Gastrocnemius medialis (tissue), 4 donors: ENCODE results near the gene CNTN4. TPM values are rescaled to one million over a fixed set of nuclear protein-coding genes. Genes with fewer than 3 reads are reported as not detected.

Experiments used
- ATAC-seq, 2 donors: fragments of 150-250 bp; one replicate each; pipeline ENCODE4 v1.9.1; 2016
- DNase-seq, 2 donors: peaks; one replicate each; pipeline ENCODE4 v3.0.0-alpha.2; 2019
- H3K27ac ChIP-seq, 4 donors: fragments of 200-600 bp; sonication (generic); 1 replicate in 1 of 4; 2 replicates in 3 of 4; pipeline ENCODE4 v1.5.1; 2016 to 2018; ENCODE audit warnings: mild to moderate bottlenecking in 2 of 4, moderate library complexity in 1 of 4
- H3K27me3 ChIP-seq, 3 donors: fragments of 200-600 bp; sonication (generic) in 2 of 3; 1 replicate in 1 of 3; 2 replicates in 2 of 3; pipeline versions ENCODE4 v1.5.1 to v1.6.0; 2016 to 2019; ENCODE audit warnings: mild to moderate bottlenecking in 1 of 3, moderate library complexity in 1 of 3
- H3K36me3 ChIP-seq, 2 donors: fragments of 200-600 bp; sonication (generic) in 1 of 2; one replicate each; pipeline ENCODE4 v1.5.1; 2017 to 2018
- H3K4me1 ChIP-seq, 2 donors: fragments of 200-600 bp; sonication (generic) in 1 of 2; one replicate each; pipeline ENCODE4 v1.5.1; 2016 to 2017; ENCODE audit warnings: mild to moderate bottlenecking in 2 of 2
- H3K4me3 ChIP-seq, 4 donors: fragments of 200-600 bp; sonication (generic) in 3 of 4; 1 replicate in 1 of 4; 2 replicates in 3 of 4; pipeline ENCODE4 v1.5.1; 2016 to 2019; ENCODE audit warnings: mild to moderate bottlenecking in 2 of 4
- H3K9me3 ChIP-seq, 3 donors: fragments of 200-600 bp; sonication (generic) in 2 of 3; 1 replicate in 1 of 3; 2 replicates in 2 of 3; pipeline ENCODE4 v1.5.1; 2016 to 2019
- POLR2A ChIP-seq, 2 donors: fragments of 450-650 bp; IDR thresholded peaks; one replicate each; pipeline ENCODE4 v1.6.1; 2017; ENCODE audit warnings: antibody characterized with exemption in 2 of 2, mild to moderate bottlenecking in 2 of 2, moderate library complexity in 2 of 2
- in situ Hi-C, 4 donors: fragments of 200-750 bp; cut with MboI; loops; one replicate each; pipeline versions ENCODE4 v1.15.0 to v1.8.0; 2017; ENCODE audit warnings: low sequenced_read_pairs in 4 of 4
- intact Hi-C: fragments of 100-400 bp; cut with DNase I; formaldehyde crosslinking; loops from one replicate; pipeline ENCODE4 v1.15.1; 2023; ENCODE audit warnings: low total_unique reads
- total RNA-seq, 4 donors: library from RNA; depleted of rRNA; stranded (reverse); fragments of >200 nt; gene quantifications; one replicate each; pipeline versions ENCODE4 v1.1.0 to v1.2.3, GENCODE V29; 2016
- TF ChIP-seq, protein P1 (sequence below), 5 experiments: fragments of 450-650 bp in 3 of 5; fragments of 200-600 bp in 2 of 5; sonication (generic) in 2 of 5; IDR thresholded peaks in 4 of 5; conservative IDR thresholded peaks in 1 of 5; 1 replicate in 4 of 5; 2 replicates in 1 of 5; pipeline ENCODE4 v1.5.1; 2016 to 2019; ENCODE audit warnings: antibody characterized with exemption in 5 of 5, mild to moderate bottlenecking in 3 of 5, moderate library complexity in 3 of 5

The CNTN4 gene
- total RNA-seq, 4 donors from 2014 or later = 0.51 to 1.9 (median 1.4) TPM

DNA sequence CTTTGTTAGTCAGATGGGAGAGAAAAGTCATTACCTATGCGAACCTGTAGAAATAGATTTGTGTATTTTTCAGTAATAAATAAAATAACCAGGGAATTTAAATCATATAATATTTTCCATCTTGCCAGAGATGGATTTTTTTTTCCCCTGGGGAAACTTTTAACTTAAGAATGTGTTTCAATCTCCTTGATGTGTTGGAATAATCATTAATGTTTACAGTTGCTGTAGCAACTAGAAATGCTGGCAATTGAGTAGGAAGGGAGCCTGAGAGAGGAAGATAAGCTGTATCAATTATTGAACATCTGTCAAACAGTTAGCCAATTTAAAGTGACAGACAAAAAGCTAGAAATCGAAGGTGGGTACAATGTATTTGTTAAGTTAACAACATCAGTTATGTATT is 752.0 kb downstream of the CNTN4 start:
- no peak for DNase-seq
- no peak for ATAC-seq
- intact Hi-C loops = no loop called here
- Histone ChIP-seq H3K36me3 (no peaks in the 10 kb centered on the region), H3K4me3 (no peak overlapping the region), H3K4me1 (no peaks in the 10 kb centered on the region), H3K27me3 (no peaks in the 10 kb centered on the region), H3K27ac (no peak overlapping the region), H3K9me3 (no peaks in the 10 kb centered on the region)
- TF ChIP-seq, protein P1, sequence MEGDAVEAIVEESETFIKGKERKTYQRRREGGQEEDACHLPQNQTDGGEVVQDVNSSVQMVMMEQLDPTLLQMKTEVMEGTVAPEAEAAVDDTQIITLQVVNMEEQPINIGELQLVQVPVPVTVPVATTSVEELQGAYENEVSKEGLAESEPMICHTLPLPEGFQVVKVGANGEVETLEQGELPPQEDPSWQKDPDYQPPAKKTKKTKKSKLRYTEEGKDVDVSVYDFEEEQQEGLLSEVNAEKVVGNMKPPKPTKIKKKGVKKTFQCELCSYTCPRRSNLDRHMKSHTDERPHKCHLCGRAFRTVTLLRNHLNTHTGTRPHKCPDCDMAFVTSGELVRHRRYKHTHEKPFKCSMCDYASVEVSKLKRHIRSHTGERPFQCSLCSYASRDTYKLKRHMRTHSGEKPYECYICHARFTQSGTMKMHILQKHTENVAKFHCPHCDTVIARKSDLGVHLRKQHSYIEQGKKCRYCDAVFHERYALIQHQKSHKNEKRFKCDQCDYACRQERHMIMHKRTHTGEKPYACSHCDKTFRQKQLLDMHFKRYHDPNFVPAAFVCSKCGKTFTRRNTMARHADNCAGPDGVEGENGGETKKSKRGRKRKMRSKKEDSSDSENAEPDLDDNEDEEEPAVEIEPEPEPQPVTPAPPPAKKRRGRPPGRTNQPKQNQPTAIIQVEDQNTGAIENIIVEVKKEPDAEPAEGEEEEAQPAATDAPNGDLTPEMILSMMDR (IDR thresholded peaks at IDR 0.05 in 4 of 5, conservative IDR thresholded peaks at IDR 0.05 in 1 of 5) = no peak
- TF ChIP-seq POLR2A (IDR thresholded peaks at IDR 0.05) = no peak
- in situ Hi-C loops = no loop called here

DNA sequence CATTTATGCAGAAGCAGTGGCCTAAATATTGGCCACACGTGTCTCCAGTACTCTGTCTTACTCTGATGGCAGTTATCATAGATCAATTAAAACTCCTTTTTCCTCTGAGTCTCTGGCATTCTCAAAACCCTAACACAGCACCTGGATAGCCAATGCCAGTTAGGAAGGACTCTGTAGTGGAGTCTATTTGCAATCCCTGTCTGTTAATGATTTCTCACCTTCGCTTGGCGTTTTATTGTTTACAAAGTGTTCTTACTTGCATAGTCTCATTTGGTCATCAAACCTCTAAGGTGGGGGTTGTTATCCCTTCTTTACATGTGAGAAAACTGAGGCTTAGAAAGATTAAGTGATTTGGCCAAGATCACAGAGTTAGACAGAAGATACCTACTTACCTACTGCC is 752.7 kb downstream of the CNTN4 start:
- ATAC-seq = no peak
- no peak for DNase-seq
- TF ChIP-seq, protein P1 (IDR thresholded peaks at IDR 0.05 in 4 of 5, conservative IDR thresholded peaks at IDR 0.05 in 1 of 5) = no peak
- TF ChIP-seq POLR2A (IDR thresholded peaks at IDR 0.05) = no peak

DNA sequence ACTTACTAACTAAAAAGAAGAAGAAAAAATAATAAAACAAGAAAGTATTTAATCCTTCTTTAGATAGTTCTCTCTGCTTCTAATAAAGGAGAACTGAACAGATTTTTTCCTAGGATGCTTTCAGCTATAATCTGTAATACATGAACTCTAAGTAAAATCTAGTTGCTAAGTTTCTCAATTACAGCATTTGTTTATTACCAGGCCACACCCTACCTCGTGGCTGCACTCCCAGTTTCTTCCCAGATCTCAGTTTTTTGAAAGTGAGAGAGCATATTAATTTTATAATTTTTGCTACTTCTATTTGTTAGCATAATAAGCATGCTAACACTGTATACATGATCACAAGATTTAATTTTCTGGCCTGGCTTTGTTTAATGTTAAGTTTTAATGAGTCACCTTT is 753.2 kb downstream of the CNTN4 start:
- Histone ChIP-seq H3K27me3 (no peaks in the 10 kb centered on the region), H3K4me3 (no peak overlapping the region), H3K27ac (no peak overlapping the region), H3K4me1 (no peaks in the 10 kb centered on the region), H3K36me3 (no peaks in the 10 kb centered on the region), H3K9me3 (no peaks in the 10 kb centered on the region)
- intact Hi-C loops (no loop called here), in situ Hi-C loops (no loop called here)
- peak in 1 of 2 donors; percentile 36 for DNase-seq
- TF ChIP-seq POLR2A (IDR thresholded peaks at IDR 0.05) = no peak
- TF ChIP-seq, protein P1 (IDR thresholded peaks at IDR 0.05 in 4 of 5, conservative IDR thresholded peaks at IDR 0.05 in 1 of 5) = no peak
- no peak for ATAC-seq

More for the DNA sequence above, 752.7 kb downstream of the CNTN4 start:
- Histone ChIP-seq H3K27ac (no peak overlapping the region), H3K27me3 (no peaks in the 10 kb centered on the region), H3K36me3 (no peaks in the 10 kb centered on the region), H3K4me1 (no peaks in the 10 kb centered on the region), H3K4me3 (no peak overlapping the region), H3K9me3 (no peaks in the 10 kb centered on the region)
- in situ Hi-C loops (no loop called here), intact Hi-C loops (no loop called here)

DNA sequence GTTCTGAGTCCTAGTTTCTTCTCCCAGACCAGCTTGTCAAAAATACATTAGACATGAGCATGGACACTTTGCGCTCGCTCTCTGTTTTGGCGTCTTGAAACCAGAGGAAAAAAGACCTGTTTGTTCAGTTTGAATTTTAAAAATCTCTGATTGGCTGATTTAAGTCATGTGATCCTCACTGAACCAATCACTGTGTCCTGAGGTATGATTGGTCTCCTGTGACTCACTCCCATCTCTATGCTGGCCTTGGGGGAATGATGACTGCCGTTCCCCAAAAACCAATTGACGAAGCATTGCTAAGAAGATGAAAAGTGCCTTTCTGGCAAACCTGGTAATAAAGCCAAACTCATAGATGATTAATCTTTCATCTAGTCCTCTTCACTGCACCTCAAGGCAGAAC is 755.0 kb downstream of the CNTN4 start:
- Histone ChIP-seq H3K4me1 (no peaks in the 10 kb centered on the region), H3K4me3 (no peak overlapping the region), H3K27ac (no peak overlapping the region), H3K36me3 (no peaks in the 10 kb centered on the region), H3K27me3 (no peaks in the 10 kb centered on the region), H3K9me3 (no peaks in the 10 kb centered on the region)
- in situ Hi-C loops (no loop called here), intact Hi-C loops (no loop called here)
- ATAC-seq (no peak), DNase-seq (no peak)
- TF ChIP-seq, protein P1 (IDR thresholded peaks at IDR 0.05 in 4 of 5, conservative IDR thresholded peaks at IDR 0.05 in 1 of 5) = no peak
- TF ChIP-seq POLR2A (IDR thresholded peaks at IDR 0.05) = no peak
